ENCODE results near the gene MIS12. TPM values are rescaled to one million over a fixed set of nuclear protein-coding genes. Genes with fewer than 3 reads are reported as not detected.

Gene MIS12
- total RNA-seq, 1 experiment from 2014 or later, result 22.6 TPM

DNA sequence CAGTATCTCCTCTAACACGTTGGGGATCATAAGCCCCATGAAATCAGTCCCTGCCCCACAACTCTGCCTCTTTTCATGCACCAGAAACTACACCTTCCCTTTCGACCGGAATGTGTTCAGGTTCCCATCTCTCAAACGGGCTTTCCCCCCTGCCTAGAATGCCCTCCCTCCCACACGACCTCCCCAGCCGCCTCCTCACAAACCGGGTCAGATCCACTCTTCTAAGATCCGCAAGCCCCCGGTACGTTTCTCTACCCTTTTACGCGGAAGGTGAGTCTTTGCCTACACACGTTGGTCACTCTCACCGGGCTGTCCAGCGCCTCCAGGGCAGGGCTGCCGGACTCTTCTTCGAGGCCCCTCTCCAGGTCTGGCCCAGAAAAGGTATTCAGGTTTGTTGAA is 18.3 kb upstream of the MIS12 start (continued):
- TF ChIP-seq, protein P1, sequence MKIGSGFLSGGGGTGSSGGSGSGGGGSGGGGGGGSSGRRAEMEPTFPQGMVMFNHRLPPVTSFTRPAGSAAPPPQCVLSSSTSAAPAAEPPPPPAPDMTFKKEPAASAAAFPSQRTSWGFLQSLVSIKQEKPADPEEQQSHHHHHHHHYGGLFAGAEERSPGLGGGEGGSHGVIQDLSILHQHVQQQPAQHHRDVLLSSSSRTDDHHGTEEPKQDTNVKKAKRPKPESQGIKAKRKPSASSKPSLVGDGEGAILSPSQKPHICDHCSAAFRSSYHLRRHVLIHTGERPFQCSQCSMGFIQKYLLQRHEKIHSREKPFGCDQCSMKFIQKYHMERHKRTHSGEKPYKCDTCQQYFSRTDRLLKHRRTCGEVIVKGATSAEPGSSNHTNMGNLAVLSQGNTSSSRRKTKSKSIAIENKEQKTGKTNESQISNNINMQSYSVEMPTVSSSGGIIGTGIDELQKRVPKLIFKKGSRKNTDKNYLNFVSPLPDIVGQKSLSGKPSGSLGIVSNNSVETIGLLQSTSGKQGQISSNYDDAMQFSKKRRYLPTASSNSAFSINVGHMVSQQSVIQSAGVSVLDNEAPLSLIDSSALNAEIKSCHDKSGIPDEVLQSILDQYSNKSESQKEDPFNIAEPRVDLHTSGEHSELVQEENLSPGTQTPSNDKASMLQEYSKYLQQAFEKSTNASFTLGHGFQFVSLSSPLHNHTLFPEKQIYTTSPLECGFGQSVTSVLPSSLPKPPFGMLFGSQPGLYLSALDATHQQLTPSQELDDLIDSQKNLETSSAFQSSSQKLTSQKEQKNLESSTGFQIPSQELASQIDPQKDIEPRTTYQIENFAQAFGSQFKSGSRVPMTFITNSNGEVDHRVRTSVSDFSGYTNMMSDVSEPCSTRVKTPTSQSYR (CRISPR knock-in tag; IDR thresholded peaks at IDR 0.05), result no peak

DNA sequence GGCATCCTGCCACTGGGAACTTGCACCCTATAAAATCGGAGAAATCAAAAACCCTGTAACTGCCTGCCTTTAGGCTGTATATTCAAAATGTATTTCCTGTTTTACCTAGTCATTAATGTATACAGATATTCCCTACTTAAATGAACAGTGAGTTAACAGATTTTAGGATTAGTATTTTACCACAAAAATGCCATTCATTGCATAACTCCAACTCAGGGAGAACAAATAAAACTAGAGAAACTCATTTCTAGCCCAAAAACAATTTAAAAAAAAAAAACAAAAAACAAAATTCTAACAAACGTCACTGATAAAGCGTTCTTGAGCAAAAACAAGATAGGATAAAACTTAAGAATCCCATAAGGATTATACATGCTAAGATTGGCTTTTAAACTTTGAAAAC is 13.9 kb upstream of the MIS12 start:
- Mint-ChIP-seq H3K9me3 (no peaks in the 10 kb centered on the region), H3K36me3 (peaks cover 35% of the 10 kb centered on the region), H3K4me3 (no peak overlapping the region), H3K27me3 (ENCODE audit: low read depth) (no peaks in the 10 kb centered on the region), H3K27ac (no peak overlapping the region), H3K4me1 (no peaks in the 10 kb centered on the region)
- ChIA-PET POLR2A (no interaction called here), CTCF (no interaction called here)
- ATAC-seq (no peak), DNase-seq (ENCODE audit: low spot score) (no peak)
- TF ChIP-seq, protein P2, sequence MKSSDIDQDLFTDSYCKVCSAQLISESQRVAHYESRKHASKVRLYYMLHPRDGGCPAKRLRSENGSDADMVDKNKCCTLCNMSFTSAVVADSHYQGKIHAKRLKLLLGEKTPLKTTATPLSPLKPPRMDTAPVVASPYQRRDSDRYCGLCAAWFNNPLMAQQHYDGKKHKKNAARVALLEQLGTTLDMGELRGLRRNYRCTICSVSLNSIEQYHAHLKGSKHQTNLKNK (CRISPR knock-in tag; IDR thresholded peaks at IDR 0.05), result no peak

DNA sequence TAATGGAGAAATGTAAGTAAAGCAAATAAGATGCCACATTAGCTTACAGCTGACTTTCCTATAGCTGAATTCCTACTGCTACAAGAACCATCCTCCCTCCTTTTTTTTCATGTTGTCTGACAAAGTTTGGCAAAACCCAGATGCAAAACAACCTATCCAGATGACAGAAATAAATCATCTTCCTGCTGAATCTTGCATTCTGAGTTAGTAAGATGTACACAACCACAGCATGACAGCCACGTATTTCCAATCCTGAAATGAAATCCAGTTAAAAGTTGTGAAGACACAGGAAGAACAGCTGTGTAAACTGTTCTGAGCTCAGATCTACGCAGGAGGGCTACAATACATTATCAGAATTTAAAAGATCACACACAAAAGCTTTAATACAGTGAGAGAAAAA is 12.5 kb upstream of the MIS12 start:
- no peaks in the 10 kb centered on the region for H3K27me3 Mint-ChIP-seq (ENCODE audit: low read depth)
- no peak for ATAC-seq
- TF ChIP-seq, protein P3, sequence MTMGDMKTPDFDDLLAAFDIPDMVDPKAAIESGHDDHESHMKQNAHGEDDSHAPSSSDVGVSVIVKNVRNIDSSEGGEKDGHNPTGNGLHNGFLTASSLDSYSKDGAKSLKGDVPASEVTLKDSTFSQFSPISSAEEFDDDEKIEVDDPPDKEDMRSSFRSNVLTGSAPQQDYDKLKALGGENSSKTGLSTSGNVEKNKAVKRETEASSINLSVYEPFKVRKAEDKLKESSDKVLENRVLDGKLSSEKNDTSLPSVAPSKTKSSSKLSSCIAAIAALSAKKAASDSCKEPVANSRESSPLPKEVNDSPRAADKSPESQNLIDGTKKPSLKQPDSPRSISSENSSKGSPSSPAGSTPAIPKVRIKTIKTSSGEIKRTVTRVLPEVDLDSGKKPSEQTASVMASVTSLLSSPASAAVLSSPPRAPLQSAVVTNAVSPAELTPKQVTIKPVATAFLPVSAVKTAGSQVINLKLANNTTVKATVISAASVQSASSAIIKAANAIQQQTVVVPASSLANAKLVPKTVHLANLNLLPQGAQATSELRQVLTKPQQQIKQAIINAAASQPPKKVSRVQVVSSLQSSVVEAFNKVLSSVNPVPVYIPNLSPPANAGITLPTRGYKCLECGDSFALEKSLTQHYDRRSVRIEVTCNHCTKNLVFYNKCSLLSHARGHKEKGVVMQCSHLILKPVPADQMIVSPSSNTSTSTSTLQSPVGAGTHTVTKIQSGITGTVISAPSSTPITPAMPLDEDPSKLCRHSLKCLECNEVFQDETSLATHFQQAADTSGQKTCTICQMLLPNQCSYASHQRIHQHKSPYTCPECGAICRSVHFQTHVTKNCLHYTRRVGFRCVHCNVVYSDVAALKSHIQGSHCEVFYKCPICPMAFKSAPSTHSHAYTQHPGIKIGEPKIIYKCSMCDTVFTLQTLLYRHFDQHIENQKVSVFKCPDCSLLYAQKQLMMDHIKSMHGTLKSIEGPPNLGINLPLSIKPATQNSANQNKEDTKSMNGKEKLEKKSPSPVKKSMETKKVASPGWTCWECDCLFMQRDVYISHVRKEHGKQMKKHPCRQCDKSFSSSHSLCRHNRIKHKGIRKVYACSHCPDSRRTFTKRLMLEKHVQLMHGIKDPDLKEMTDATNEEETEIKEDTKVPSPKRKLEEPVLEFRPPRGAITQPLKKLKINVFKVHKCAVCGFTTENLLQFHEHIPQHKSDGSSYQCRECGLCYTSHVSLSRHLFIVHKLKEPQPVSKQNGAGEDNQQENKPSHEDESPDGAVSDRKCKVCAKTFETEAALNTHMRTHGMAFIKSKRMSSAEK (CRISPR knock-in tag; IDR thresholded peaks at IDR 0.05; ENCODE audit: borderline replicate concordance), result no peak
- TF ChIP-seq NR2C2 (CRISPR knock-in tag; IDR thresholded peaks at IDR 0.05) (no peak), IRF2 (CRISPR knock-in tag; IDR thresholded peaks at IDR 0.05; ENCODE audit: borderline replicate concordance, low read depth) (no peak)
- TF ChIP-seq, protein P4, sequence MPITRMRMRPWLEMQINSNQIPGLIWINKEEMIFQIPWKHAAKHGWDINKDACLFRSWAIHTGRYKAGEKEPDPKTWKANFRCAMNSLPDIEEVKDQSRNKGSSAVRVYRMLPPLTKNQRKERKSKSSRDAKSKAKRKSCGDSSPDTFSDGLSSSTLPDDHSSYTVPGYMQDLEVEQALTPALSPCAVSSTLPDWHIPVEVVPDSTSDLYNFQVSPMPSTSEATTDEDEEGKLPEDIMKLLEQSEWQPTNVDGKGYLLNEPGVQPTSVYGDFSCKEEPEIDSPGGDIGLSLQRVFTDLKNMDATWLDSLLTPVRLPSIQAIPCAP (CRISPR knock-in tag; IDR thresholded peaks at IDR 0.05), result no peak
- TF ChIP-seq, protein P5, sequence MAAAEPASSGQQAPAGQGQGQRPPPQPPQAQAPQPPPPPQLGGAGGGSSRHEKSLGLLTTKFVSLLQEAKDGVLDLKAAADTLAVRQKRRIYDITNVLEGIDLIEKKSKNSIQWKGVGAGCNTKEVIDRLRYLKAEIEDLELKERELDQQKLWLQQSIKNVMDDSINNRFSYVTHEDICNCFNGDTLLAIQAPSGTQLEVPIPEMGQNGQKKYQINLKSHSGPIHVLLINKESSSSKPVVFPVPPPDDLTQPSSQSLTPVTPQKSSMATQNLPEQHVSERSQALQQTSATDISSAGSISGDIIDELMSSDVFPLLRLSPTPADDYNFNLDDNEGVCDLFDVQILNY (CRISPR knock-in tag; IDR thresholded peaks at IDR 0.05), result no peak
- H3K27ac Mint-ChIP-seq, result no peak overlapping the region
- peaks cover 49% of the 10 kb centered on the region for H3K36me3 Mint-ChIP-seq
- peaks cover 4% of the 10 kb centered on the region; the same call in 1 of the 2 replicates for H3K9me3 Mint-ChIP-seq
- ChIA-PET POLR2A (no interaction called here), CTCF (no interaction called here)
- DNase-seq (ENCODE audit: low spot score), result no peak
- no peak overlapping the region for H3K4me3 Mint-ChIP-seq
- H3K4me1 Mint-ChIP-seq, result no peaks in the 10 kb centered on the region

DNA sequence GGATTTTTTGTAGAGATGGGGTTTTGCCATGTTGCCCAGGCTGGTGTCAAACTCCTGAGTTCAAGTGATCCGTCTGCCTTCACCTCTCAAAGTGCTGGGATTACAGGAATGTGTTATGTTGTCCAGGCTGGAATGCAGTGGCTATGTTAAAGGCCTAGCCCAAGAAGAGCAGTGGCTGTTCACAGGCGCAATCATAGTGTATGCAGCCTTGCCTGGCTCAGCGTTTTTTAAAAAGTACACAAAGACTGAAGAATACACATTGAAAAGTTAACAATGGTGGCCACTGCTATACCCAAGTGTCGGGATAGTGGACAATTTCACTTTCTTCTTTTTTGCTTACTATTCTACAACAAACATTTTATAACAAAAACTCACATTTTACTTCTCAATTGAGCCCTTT is 7.4 kb upstream of the MIS12 start:
- ChIA-PET CTCF (interaction anchor here (1.0 kb wide), 1 partner anchor 39 kb away, joined by 3 read pairs; no protein-coding TSS in a partner anchor), POLR2A (no interaction called here)
- Mint-ChIP-seq H3K9me3 (peaks cover 4% of the 10 kb centered on the region; the same call in 1 of the 2 replicates), H3K27ac (no peak overlapping the region), H3K4me3 (no peak overlapping the region), H3K36me3 (peaks cover 79% of the 10 kb centered on the region), H3K27me3 (ENCODE audit: low read depth) (no peaks in the 10 kb centered on the region), H3K4me1 (no peaks in the 10 kb centered on the region)
- DNase-seq (ENCODE audit: low spot score) (no peak), ATAC-seq (no peak)
- TF ChIP-seq CREM (CRISPR knock-in tag; IDR thresholded peaks at IDR 0.05) (no peak), ZNF671 (CRISPR knock-in tag; IDR thresholded peaks at IDR 0.05) (no peak), NR1H2 (CRISPR knock-in tag; IDR thresholded peaks at IDR 0.05) (no peak), ZNF232 (CRISPR knock-in tag; IDR thresholded peaks at IDR 0.05) (no peak)
- TF ChIP-seq, protein P6, sequence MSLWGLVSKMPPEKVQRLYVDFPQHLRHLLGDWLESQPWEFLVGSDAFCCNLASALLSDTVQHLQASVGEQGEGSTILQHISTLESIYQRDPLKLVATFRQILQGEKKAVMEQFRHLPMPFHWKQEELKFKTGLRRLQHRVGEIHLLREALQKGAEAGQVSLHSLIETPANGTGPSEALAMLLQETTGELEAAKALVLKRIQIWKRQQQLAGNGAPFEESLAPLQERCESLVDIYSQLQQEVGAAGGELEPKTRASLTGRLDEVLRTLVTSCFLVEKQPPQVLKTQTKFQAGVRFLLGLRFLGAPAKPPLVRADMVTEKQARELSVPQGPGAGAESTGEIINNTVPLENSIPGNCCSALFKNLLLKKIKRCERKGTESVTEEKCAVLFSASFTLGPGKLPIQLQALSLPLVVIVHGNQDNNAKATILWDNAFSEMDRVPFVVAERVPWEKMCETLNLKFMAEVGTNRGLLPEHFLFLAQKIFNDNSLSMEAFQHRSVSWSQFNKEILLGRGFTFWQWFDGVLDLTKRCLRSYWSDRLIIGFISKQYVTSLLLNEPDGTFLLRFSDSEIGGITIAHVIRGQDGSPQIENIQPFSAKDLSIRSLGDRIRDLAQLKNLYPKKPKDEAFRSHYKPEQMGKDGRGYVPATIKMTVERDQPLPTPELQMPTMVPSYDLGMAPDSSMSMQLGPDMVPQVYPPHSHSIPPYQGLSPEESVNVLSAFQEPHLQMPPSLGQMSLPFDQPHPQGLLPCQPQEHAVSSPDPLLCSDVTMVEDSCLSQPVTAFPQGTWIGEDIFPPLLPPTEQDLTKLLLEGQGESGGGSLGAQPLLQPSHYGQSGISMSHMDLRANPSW (CRISPR knock-in tag; conservative IDR thresholded peaks at IDR 0.05; ENCODE audit: low read depth), result no peak
- TF ChIP-seq, protein P7, sequence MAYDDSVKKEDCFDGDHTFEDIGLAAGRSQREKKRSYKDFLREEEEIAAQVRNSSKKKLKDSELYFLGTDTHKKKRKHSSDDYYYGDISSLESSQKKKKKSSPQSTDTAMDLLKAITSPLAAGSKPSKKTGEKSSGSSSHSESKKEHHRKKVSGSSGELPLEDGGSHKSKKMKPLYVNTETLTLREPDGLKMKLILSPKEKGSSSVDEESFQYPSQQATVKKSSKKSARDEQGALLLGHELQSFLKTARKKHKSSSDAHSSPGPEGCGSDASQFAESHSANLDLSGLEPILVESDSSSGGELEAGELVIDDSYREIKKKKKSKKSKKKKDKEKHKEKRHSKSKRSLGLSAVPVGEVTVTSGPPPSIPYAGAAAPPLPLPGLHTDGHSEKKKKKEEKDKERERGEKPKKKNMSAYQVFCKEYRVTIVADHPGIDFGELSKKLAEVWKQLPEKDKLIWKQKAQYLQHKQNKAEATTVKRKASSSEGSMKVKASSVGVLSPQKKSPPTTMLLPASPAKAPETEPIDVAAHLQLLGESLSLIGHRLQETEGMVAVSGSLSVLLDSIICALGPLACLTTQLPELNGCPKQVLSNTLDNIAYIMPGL (CRISPR knock-in tag; IDR thresholded peaks at IDR 0.05), result no peak
- TF ChIP-seq, protein P8, sequence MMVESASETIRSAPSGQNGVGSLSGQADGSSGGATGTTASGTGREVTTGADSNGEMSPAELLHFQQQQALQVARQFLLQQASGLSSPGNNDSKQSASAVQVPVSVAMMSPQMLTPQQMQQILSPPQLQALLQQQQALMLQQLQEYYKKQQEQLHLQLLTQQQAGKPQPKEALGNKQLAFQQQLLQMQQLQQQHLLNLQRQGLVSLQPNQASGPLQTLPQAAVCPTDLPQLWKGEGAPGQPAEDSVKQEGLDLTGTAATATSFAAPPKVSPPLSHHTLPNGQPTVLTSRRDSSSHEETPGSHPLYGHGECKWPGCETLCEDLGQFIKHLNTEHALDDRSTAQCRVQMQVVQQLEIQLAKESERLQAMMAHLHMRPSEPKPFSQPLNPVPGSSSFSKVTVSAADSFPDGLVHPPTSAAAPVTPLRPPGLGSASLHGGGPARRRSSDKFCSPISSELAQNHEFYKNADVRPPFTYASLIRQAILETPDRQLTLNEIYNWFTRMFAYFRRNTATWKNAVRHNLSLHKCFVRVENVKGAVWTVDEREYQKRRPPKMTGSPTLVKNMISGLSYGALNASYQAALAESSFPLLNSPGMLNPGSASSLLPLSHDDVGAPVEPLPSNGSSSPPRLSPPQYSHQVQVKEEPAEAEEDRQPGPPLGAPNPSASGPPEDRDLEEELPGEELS (CRISPR knock-in tag; IDR thresholded peaks at IDR 0.05), result no peak
